Effector memory CD8-positive, alpha-beta T cell (primary cell): Measurements from ENCODE around the gene SLC8A1.

Source experiments
- ATAC-seq: fragments of 150-1000 bp; cut with Tn5 transposase; replicated peaks from 2 replicates; pipeline ENCODE4 v1.10.0; 2021; ENCODE audit warnings: mild to moderate bottlenecking, moderate library complexity
- DNase-seq, 3 experiments: peaks; one replicate each; pipeline ENCODE4 v3.0.0; 2021
- H3K27ac Mint-ChIP-seq, 2 donors: one replicate each; pipeline ENCODE4 v1.8.0; 2022; ENCODE audit warnings: mild to moderate bottlenecking in 2 of 2, mixed read lengths in 2 of 2, moderate library complexity in 2 of 2
- H3K27me3 Mint-ChIP-seq, 2 donors: one replicate each; pipeline ENCODE4 v1.8.0; 2022; ENCODE audit warnings: mixed read lengths in 2 of 2
- H3K36me3 Mint-ChIP-seq: one replicate; pipeline ENCODE4 v1.8.0; 2022; ENCODE audit warnings: mild to moderate bottlenecking, moderate library complexity, mixed read lengths; ENCODE audit not compliant: insufficient read depth
- H3K4me1 Mint-ChIP-seq, 2 donors: one replicate each; pipeline ENCODE4 v1.8.0; 2022; ENCODE audit warnings: low read depth in 2 of 2, mixed read lengths in 2 of 2
- H3K4me3 Mint-ChIP-seq, 2 donors: one replicate each; pipeline ENCODE4 v1.8.0; 2022; ENCODE audit warnings: mild to moderate bottlenecking in 2 of 2, mixed read lengths in 2 of 2, moderate library complexity in 2 of 2
- H3K9me3 Mint-ChIP-seq, 2 donors: one replicate each; pipeline ENCODE4 v1.8.0; 2022; ENCODE audit warnings: mixed read lengths in 2 of 2

The SLC8A1 gene

GRCh38 chr2:40244251-40244650 lies 207.6 kb downstream of the SLC8A1 start:
- no peak overlapping the region for H3K4me3 Mint-ChIP-seq
- H3K4me1 Mint-ChIP-seq = no peaks in the 10 kb centered on the region
- H3K27me3 Mint-ChIP-seq = no peaks in the 10 kb centered on the region
- no peak overlapping the region for H3K27ac Mint-ChIP-seq
- peaks cover 0 to 3% of the 10 kb centered on the region in 2 donors for H3K9me3 Mint-ChIP-seq
- no peak for ATAC-seq
- H3K36me3 Mint-ChIP-seq = no peaks in the 10 kb centered on the region
- no peak for DNase-seq

GRCh38 chr2:40243581-40244187 lies 208.2 kb downstream of the SLC8A1 start:
- no peaks in the 10 kb centered on the region for H3K4me1 Mint-ChIP-seq
- H3K9me3 Mint-ChIP-seq = peaks cover 0 to 3% of the 10 kb centered on the region in 2 donors
- no peak overlapping the region for H3K4me3 Mint-ChIP-seq
- H3K36me3 Mint-ChIP-seq = no peaks in the 10 kb centered on the region
- no peak for ATAC-seq
- H3K27me3 Mint-ChIP-seq = no peaks in the 10 kb centered on the region
- DNase-seq = no peak
- no peak overlapping the region for H3K27ac Mint-ChIP-seq

DNA sequence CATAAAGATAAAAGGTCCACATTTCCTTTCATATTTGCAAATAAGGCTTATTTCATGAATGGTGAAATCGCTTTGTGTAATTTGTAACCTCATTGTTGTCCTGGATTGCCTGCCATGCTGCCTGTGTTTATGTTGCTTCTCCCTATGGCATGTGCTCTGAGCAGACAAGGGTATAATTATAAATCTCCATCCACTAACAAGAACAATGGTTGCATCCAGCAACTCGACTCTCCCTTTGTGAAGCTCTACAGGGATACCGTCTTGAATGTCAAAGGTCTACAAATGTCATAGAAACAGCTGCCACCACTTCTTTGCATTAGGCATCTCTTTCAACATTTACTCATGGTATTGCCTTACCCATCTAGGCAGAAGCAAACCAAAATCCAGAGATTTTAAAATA lies 209.6 kb downstream of the SLC8A1 start:
- H3K27me3 Mint-ChIP-seq = no peaks in the 10 kb centered on the region
- H3K9me3 Mint-ChIP-seq = peaks cover 0 to 3% of the 10 kb centered on the region in 2 donors

DNA sequence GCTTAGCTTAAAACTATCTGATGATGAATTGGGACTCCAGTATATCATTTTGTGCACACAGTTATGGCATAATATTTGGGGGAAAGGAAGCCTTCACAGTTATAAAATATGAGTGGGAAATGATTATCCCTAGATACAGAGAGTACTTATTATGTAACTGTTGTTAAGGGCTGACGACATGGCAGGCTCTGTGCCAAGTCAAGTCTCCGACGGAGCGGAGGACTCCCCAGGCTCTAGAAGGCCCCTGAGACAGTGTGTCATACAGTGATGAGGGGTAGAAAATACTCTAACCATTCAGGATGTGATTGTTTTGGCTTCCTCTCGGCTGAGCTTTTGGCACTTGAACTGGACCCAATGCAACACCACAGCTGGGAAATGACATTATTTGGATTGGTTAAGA lies 211.8 kb downstream of the SLC8A1 start:
- Mint-ChIP-seq H3K4me3 (no peak overlapping the region), H3K9me3 (peaks cover 0 to 3% of the 10 kb centered on the region in 2 donors), H3K27me3 (no peaks in the 10 kb centered on the region), H3K27ac (no peak overlapping the region), H3K36me3 (no peaks in the 10 kb centered on the region), H3K4me1 (no peaks in the 10 kb centered on the region)
- DNase-seq (no peak), ATAC-seq (no peak)

More for the DNA sequence above, 209.6 kb downstream of the SLC8A1 start:
- DNase-seq (no peak), ATAC-seq (no peak)
- H3K27ac Mint-ChIP-seq = no peak overlapping the region
- no peaks in the 10 kb centered on the region for H3K4me1 Mint-ChIP-seq
- H3K36me3 Mint-ChIP-seq = no peaks in the 10 kb centered on the region
- H3K4me3 Mint-ChIP-seq = no peak overlapping the region

GRCh38 chr2:40230707-40231432 lies 221.0 kb downstream of the SLC8A1 start:
- H3K4me3 Mint-ChIP-seq = no peak overlapping the region
- no peaks in the 10 kb centered on the region for H3K9me3 Mint-ChIP-seq
- H3K4me1 Mint-ChIP-seq = no peaks in the 10 kb centered on the region
- no peaks in the 10 kb centered on the region for H3K36me3 Mint-ChIP-seq
- no peak overlapping the region for H3K27ac Mint-ChIP-seq
- ATAC-seq = no peak
- no peaks in the 10 kb centered on the region for H3K27me3 Mint-ChIP-seq
- no peak for DNase-seq

- DNase-seq (no peak), ATAC-seq (no peak)
- Mint-ChIP-seq H3K27me3 (no peaks in the 10 kb centered on the region), H3K36me3 (no peaks in the 10 kb centered on the region), H3K27ac (no peak overlapping the region), H3K4me3 (no peak overlapping the region), H3K4me1 (no peaks in the 10 kb centered on the region), H3K9me3 (no peaks in the 10 kb centered on the region)
These were observed 221.7 kb downstream of the SLC8A1 start for GRCh38 chr2:40230186-40230585.

DNA sequence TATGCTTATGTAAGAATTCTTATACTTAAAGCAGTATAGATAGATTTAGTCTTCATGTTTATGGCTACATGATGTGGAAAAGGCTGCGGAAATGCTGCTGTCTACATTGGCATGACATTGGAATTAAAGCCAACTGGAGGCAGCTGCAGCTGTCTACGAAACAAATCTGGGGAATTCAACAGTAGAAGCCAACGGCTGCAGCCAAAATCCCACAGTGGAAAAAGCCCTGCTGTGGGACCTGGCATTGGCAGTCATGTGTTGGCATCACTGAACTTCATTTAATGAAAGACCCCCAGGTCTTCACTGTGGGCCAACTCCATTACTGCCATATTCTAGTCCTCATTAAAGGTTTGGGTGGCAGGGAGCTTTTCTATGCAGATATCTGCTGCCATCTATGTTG lies 223.6 kb downstream of the SLC8A1 start:
- H3K36me3 Mint-ChIP-seq = no peaks in the 10 kb centered on the region
- H3K4me1 Mint-ChIP-seq = no peaks in the 10 kb centered on the region
- H3K27me3 Mint-ChIP-seq = no peaks in the 10 kb centered on the region
- no peak overlapping the region for H3K4me3 Mint-ChIP-seq
- ATAC-seq = no peak
- H3K9me3 Mint-ChIP-seq = peaks cover 0 to 8% of the 10 kb centered on the region in 2 donors
- no peak overlapping the region for H3K27ac Mint-ChIP-seq
- DNase-seq = no peak

GRCh38 chr2:40227210-40227609 lies 224.7 kb downstream of the SLC8A1 start:
- no peaks in the 10 kb centered on the region for H3K36me3 Mint-ChIP-seq
- no peaks in the 10 kb centered on the region for H3K27me3 Mint-ChIP-seq
- H3K4me1 Mint-ChIP-seq = no peaks in the 10 kb centered on the region
- H3K9me3 Mint-ChIP-seq = peaks cover 0 to 13% of the 10 kb centered on the region in 2 donors
- no peak overlapping the region for H3K27ac Mint-ChIP-seq
- H3K4me3 Mint-ChIP-seq = no peak overlapping the region
- ATAC-seq (no peak), DNase-seq (no peak)

GRCh38 chr2:40226637-40227036 lies 225.3 kb downstream of the SLC8A1 start:
- no peak for ATAC-seq
- Mint-ChIP-seq H3K4me1 (no peaks in the 10 kb centered on the region), H3K9me3 (peaks cover 0 to 16% of the 10 kb centered on the region in 2 donors), H3K27me3 (no peaks in the 10 kb centered on the region), H3K27ac (no peak overlapping the region), H3K4me3 (no peak overlapping the region), H3K36me3 (no peaks in the 10 kb centered on the region)
- DNase-seq = no peak

GRCh38 chr2:40225670-40226210 lies 226.2 kb downstream of the SLC8A1 start:
- peaks cover 0 to 20% of the 10 kb centered on the region in 2 donors for H3K9me3 Mint-ChIP-seq
- ATAC-seq = no peak
- no peaks in the 10 kb centered on the region for H3K4me1 Mint-ChIP-seq
- no peak overlapping the region for H3K27ac Mint-ChIP-seq
- H3K36me3 Mint-ChIP-seq = no peaks in the 10 kb centered on the region
- H3K27me3 Mint-ChIP-seq = no peaks in the 10 kb centered on the region
- H3K4me3 Mint-ChIP-seq = no peak overlapping the region
- DNase-seq = no peak

DNA sequence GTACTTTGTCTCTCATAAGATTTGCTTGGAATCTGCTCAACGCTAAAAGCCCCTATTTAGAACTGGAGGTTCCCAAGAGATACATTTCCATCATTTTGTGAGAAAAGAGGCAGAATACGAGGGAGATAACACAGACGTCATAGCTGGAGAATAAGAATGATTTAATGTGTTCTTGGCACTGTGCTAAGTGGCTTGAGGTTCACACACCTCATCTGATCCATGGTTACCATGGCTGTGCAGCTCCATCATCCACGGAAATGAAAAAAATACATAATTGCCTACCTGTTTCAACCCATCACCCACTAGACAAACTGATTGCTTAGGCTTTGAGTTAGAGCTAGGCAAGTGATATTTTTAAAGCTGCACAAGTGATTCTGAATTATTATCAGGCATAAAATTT lies 227.6 kb downstream of the SLC8A1 start:
- Mint-ChIP-seq H3K4me3 (no peak overlapping the region), H3K4me1 (no peaks in the 10 kb centered on the region), H3K36me3 (peaks cover 1% of the 10 kb centered on the region), H3K27ac (no peak overlapping the region), H3K9me3 (peaks cover 2 to 20% of the 10 kb centered on the region in 2 donors), H3K27me3 (no peaks in the 10 kb centered on the region)
- DNase-seq (no peak), ATAC-seq (no peak)

DNA sequence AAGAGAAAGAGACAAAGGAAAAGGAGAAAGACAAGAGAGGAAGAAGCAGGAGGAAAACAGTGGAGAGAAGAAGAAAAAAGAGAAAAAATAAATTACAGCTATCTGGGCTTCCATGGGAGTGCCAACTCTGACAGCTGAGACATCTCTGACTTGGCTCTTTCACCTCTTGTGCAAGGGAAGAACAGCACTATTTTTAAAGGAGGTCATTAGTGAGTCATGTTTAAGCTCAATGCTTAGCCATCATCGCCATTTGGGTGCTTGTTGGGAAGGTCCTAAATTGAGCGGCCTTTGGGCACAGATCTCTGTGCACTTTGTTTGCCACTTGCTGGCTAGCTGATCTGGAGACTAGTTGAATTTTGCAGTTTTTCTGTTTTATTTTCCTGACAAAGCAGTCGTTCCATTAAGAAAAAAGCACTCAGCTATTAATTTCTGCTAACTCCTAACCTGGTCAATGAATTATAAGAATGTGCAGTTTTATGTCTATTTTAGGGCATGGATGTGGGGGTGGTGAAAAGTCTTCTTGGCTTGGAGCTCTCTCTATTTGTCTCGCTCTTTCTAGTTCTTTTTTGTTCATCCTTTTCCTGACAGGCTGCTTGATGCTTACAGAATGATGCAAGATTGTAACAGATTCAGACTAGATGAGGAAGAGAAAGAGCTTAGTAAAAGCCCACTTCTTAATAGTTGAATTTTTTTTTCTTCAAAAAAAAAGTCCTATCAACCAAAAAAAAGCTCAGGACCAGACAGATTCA lies 231.5 kb downstream of the SLC8A1 start:
- Mint-ChIP-seq H3K4me3 (no peak overlapping the region), H3K4me1 (no peaks in the 10 kb centered on the region), H3K27me3 (no peaks in the 10 kb centered on the region), H3K36me3 (peaks cover 2% of the 10 kb centered on the region), H3K9me3 (peaks cover 6 to 33% of the 10 kb centered on the region in 2 donors), H3K27ac (no peak overlapping the region)
- ATAC-seq (no peak), DNase-seq (no peak)

GRCh38 chr2:40219141-40219540 lies 232.7 kb downstream of the SLC8A1 start:
- DNase-seq = no peak
- ATAC-seq = no peak
- H3K36me3 Mint-ChIP-seq = peaks cover 2% of the 10 kb centered on the region

More at GRCh38 chr2:40219141-40219540, 232.7 kb downstream of the SLC8A1 start:
- Mint-ChIP-seq H3K27ac (no peak overlapping the region), H3K9me3 (peaks cover 6 to 33% of the 10 kb centered on the region in 2 donors), H3K4me1 (no peaks in the 10 kb centered on the region), H3K4me3 (no peak overlapping the region), H3K27me3 (no peaks in the 10 kb centered on the region)
